Gastrocnemius medialis (tissue), 4 donors: Measurements from ENCODE around the gene PIK3C2G. TPM values are rescaled to one million over a fixed set of nuclear protein-coding genes. Genes with fewer than 3 reads are reported as not detected.

ENCODE experiments used
- ATAC-seq, 2 donors: fragments of 150-250 bp; one replicate each; pipeline ENCODE4 v1.9.1; 2016
- DNase-seq, 2 donors: peaks; one replicate each; pipeline ENCODE4 v3.0.0-alpha.2; 2019
- H3K27ac ChIP-seq, 4 donors: fragments of 200-600 bp; sonication (generic); 1 replicate in 1 of 4; 2 replicates in 3 of 4; pipeline ENCODE4 v1.5.1; 2016 to 2018; ENCODE audit warnings: mild to moderate bottlenecking in 2 of 4, moderate library complexity in 1 of 4
- H3K27me3 ChIP-seq, 3 donors: fragments of 200-600 bp; sonication (generic) in 2 of 3; 1 replicate in 1 of 3; 2 replicates in 2 of 3; pipeline versions ENCODE4 v1.5.1 to v1.6.0; 2016 to 2019; ENCODE audit warnings: mild to moderate bottlenecking in 1 of 3, moderate library complexity in 1 of 3
- H3K36me3 ChIP-seq, 2 donors: fragments of 200-600 bp; sonication (generic) in 1 of 2; one replicate each; pipeline ENCODE4 v1.5.1; 2017 to 2018
- H3K4me1 ChIP-seq, 2 donors: fragments of 200-600 bp; sonication (generic) in 1 of 2; one replicate each; pipeline ENCODE4 v1.5.1; 2016 to 2017; ENCODE audit warnings: mild to moderate bottlenecking in 2 of 2
- H3K4me3 ChIP-seq, 4 donors: fragments of 200-600 bp; sonication (generic) in 3 of 4; 1 replicate in 1 of 4; 2 replicates in 3 of 4; pipeline ENCODE4 v1.5.1; 2016 to 2019; ENCODE audit warnings: mild to moderate bottlenecking in 2 of 4
- H3K9me3 ChIP-seq, 3 donors: fragments of 200-600 bp; sonication (generic) in 2 of 3; 1 replicate in 1 of 3; 2 replicates in 2 of 3; pipeline ENCODE4 v1.5.1; 2016 to 2019
- POLR2A ChIP-seq, 2 donors: fragments of 450-650 bp; IDR thresholded peaks; one replicate each; pipeline ENCODE4 v1.6.1; 2017; ENCODE audit warnings: antibody characterized with exemption in 2 of 2, mild to moderate bottlenecking in 2 of 2, moderate library complexity in 2 of 2
- in situ Hi-C, 4 donors: fragments of 200-750 bp; cut with MboI; loops; one replicate each; pipeline versions ENCODE4 v1.15.0 to v1.8.0; 2017; ENCODE audit warnings: low sequenced_read_pairs in 4 of 4
- intact Hi-C: fragments of 100-400 bp; cut with DNase I; formaldehyde crosslinking; loops from one replicate; pipeline ENCODE4 v1.15.1; 2023; ENCODE audit warnings: low total_unique reads
- total RNA-seq, 4 donors: library from RNA; depleted of rRNA; stranded (reverse); fragments of >200 nt; gene quantifications; one replicate each; pipeline versions ENCODE4 v1.1.0 to v1.2.3, GENCODE V29; 2016
- TF ChIP-seq, protein P1 (sequence below), 5 experiments: fragments of 450-650 bp in 3 of 5; fragments of 200-600 bp in 2 of 5; sonication (generic) in 2 of 5; IDR thresholded peaks in 4 of 5; conservative IDR thresholded peaks in 1 of 5; 1 replicate in 4 of 5; 2 replicates in 1 of 5; pipeline ENCODE4 v1.5.1; 2016 to 2019; ENCODE audit warnings: antibody characterized with exemption in 5 of 5, mild to moderate bottlenecking in 3 of 5, moderate library complexity in 3 of 5

PIK3C2G gene
- total RNA-seq, 4 donors from 2014 or later: 0.40 TPM; not detected in 3

DNA sequence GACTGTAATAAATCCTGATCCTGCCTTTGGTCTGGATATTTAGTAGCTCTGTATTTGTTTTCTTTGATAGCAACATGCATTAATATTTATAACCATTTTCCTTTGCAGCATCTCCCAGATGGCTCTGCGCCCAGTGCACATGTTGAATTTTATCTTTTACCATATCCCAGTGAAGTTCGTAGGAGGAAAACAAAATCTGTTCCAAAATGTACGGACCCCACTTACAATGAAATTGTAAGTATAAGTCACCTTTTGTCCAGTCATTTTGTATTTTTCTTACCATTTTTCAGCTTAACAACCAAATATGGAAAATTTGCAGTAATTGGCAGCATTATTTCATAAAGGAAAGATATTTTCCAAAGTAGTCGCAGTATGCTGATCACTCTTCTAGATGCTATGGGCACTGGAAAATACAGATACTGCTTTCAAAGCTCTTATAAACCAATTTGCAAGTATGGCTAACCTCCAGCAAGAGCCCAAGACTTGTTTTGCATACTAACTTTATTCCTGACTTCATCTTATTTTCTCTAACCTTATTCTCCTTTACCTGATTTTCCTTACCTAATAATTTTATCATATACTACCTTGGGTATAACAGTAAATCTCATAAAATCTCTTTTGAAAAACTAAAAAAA is 379.1 kb downstream of the PIK3C2G start:
- TF ChIP-seq POLR2A (IDR thresholded peaks at IDR 0.05): no peak
- TF ChIP-seq, protein P1, sequence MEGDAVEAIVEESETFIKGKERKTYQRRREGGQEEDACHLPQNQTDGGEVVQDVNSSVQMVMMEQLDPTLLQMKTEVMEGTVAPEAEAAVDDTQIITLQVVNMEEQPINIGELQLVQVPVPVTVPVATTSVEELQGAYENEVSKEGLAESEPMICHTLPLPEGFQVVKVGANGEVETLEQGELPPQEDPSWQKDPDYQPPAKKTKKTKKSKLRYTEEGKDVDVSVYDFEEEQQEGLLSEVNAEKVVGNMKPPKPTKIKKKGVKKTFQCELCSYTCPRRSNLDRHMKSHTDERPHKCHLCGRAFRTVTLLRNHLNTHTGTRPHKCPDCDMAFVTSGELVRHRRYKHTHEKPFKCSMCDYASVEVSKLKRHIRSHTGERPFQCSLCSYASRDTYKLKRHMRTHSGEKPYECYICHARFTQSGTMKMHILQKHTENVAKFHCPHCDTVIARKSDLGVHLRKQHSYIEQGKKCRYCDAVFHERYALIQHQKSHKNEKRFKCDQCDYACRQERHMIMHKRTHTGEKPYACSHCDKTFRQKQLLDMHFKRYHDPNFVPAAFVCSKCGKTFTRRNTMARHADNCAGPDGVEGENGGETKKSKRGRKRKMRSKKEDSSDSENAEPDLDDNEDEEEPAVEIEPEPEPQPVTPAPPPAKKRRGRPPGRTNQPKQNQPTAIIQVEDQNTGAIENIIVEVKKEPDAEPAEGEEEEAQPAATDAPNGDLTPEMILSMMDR (IDR thresholded peaks at IDR 0.05 in 4 of 5, conservative IDR thresholded peaks at IDR 0.05 in 1 of 5): no peak
- ATAC-seq (no peak), DNase-seq (no peak)
- Histone ChIP-seq H3K27ac (no peak overlapping the region), H3K27me3 (no peaks in the 10 kb centered on the region), H3K4me3 (no peak overlapping the region), H3K9me3 (no peaks in the 10 kb centered on the region), H3K4me1 (no peaks in the 10 kb centered on the region), H3K36me3 (no peaks in the 10 kb centered on the region)
- in situ Hi-C loops: no loop called here
- intact Hi-C loops: no loop called here

- no peaks in the 10 kb centered on the region for H3K4me1 ChIP-seq
- ATAC-seq: no peak
- no peak for DNase-seq
- H3K36me3 ChIP-seq: no peaks in the 10 kb centered on the region
- no peak overlapping the region for H3K4me3 ChIP-seq
- in situ Hi-C loops (no loop called here), intact Hi-C loops (no loop called here)
- no peak overlapping the region for H3K27ac ChIP-seq
- H3K9me3 ChIP-seq: no peaks in the 10 kb centered on the region
- TF ChIP-seq POLR2A (IDR thresholded peaks at IDR 0.05): no peak
- TF ChIP-seq, protein P1 (IDR thresholded peaks at IDR 0.05 in 4 of 5, conservative IDR thresholded peaks at IDR 0.05 in 1 of 5): no peak
- H3K27me3 ChIP-seq: no peaks in the 10 kb centered on the region
Observed at GRCh38 chr12:18643681-18644080, 382.4 kb downstream of the PIK3C2G start.

- Histone ChIP-seq H3K36me3 (no peaks in the 10 kb centered on the region), H3K9me3 (no peaks in the 10 kb centered on the region), H3K27ac (no peak overlapping the region), H3K4me3 (no peak overlapping the region), H3K4me1 (no peaks in the 10 kb centered on the region), H3K27me3 (no peaks in the 10 kb centered on the region)
- TF ChIP-seq, protein P1 (IDR thresholded peaks at IDR 0.05 in 4 of 5, conservative IDR thresholded peaks at IDR 0.05 in 1 of 5): no peak
- no peak for TF ChIP-seq POLR2A (IDR thresholded peaks at IDR 0.05)
- intact Hi-C loops (no loop called here), in situ Hi-C loops (no loop called here)
- DNase-seq (no peak), ATAC-seq (no peak)
Observed at GRCh38 chr12:18644564-18644963, 383.2 kb downstream of the PIK3C2G start.

- in situ Hi-C loops (no loop called here), intact Hi-C loops (no loop called here)
- TF ChIP-seq, protein P1 (IDR thresholded peaks at IDR 0.05 in 4 of 5, conservative IDR thresholded peaks at IDR 0.05 in 1 of 5): no peak
- no peak for TF ChIP-seq POLR2A (IDR thresholded peaks at IDR 0.05)
- no peaks in the 10 kb centered on the region for H3K36me3 ChIP-seq
- H3K9me3 ChIP-seq: no peaks in the 10 kb centered on the region
- DNase-seq: no peak
- H3K4me3 ChIP-seq: no peak overlapping the region
- H3K27ac ChIP-seq: no peak overlapping the region
- no peaks in the 10 kb centered on the region for H3K27me3 ChIP-seq
- no peaks in the 10 kb centered on the region for H3K4me1 ChIP-seq
- no peak for ATAC-seq
Observed at GRCh38 chr12:18646286-18646890, 385.1 kb downstream of the PIK3C2G start.
